Dermis microvascular lymphatic vessel endothelial cell (primary cell): ENCODE results near the gene TRPM6. TPM values are rescaled to one million over a fixed set of nuclear protein-coding genes. Genes with fewer than 3 reads are reported as not detected.

Source experiments
- DNase-seq, 2 donors: peaks; one replicate each; pipeline versions ENCODE4 v3.0.0 to v3.0.0-alpha.2; 2010; ENCODE audit warnings: low read depth in 2 of 2
- total RNA-seq: library from RNA; depleted of rRNA; stranded (reverse); fragments of >200 nt; gene quantifications from 2 replicates; pipeline ENCODE4 v1.2.1, GENCODE V29; 2014

Gene TRPM6
- total RNA-seq, 1 donor from 2014 or later, result 0.26 TPM

DNA sequence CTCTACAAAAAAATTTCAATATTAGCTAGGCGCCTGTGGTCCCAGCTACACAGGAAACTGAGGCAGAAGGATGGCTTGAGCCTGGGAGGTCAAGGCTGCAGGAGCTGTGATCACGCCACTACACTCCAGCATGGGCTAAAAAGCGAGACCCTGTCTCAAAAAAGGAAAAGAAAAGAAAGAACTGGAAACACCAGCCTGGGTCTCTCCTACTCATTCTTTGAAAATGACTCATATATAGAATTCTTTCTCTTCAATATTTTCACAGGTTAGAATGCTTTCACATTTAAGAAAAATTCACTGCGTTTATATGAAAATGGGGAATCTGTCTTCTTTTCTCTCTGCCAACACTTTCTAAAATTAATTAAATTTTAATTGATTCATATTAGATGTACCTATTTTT, 115.6 kb downstream of the TRPM6 start:
- no peak for DNase-seq

DNA sequence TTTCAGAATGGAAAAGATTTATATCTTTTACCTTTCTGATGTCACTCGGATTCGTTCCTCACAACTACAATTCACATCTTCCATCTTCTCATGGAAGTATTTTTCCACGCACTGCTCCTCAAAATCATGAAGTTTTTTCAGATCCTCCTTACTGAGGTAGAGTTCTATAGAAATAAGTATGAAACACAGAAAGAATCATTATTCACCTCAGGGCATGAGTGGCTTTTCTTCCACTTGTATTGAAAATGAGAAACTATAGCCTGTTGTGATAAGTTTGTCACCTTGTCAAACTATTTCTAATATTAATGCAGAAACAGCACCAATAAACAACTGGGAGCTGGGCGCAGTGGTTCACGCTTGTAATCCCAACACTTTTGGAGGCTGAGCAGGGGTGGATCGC, 116.0 kb downstream of the TRPM6 start:
- DNase-seq, result no peak

DNA sequence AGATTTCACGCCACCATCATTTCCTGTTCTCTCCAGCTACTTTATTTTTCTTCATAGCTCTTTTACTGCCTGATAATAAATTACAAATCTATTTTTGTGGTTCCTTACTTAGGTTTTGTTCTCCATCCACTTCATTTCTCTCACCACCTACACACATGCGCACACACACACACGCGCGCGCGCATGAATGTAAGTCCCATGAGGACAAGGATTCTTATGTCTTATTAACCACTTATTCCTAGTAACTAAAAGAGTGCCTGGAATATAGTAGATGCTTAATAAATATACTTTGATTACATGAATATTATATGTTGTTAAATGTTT, 116.5 kb downstream of the TRPM6 start:
- DNase-seq, result no peak

DNA sequence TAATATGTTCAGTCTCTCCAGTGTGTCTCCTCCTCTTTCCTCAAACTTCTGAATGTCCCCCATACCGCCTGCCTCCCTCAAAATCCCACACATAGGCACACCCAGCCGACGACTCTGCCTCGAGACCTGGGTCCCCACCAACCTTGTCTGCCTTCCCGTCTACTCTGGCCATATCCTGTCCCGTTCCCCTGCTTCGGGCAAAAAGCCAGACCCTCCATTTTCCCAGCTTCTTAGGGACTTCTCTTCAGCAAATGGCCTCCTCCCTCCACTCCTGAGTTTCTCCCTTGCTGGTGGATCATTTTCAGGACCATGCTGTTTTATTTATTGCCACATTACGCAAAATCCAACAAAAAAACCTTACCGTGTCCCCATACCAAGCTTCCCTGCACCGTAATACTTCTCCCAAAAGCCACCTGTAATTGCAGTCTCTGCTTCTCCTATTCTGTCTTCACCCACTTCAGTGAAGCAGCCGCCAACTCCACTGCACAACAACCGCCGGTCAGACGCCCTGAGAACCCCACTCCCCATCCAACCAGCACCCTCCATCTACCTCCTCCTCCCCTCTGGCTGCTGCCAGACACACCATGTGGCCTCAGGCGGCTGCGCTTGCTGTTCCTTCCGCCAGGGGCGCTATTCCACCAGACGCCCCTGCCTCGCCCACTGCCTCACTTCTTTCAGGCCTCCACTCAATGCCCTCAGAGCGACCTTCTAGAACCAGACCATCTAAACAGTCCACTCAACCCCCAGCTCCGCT, 117.0 kb downstream of the TRPM6 start:
- peak in 1 of 2 donors; percentile 26 for DNase-seq

DNA sequence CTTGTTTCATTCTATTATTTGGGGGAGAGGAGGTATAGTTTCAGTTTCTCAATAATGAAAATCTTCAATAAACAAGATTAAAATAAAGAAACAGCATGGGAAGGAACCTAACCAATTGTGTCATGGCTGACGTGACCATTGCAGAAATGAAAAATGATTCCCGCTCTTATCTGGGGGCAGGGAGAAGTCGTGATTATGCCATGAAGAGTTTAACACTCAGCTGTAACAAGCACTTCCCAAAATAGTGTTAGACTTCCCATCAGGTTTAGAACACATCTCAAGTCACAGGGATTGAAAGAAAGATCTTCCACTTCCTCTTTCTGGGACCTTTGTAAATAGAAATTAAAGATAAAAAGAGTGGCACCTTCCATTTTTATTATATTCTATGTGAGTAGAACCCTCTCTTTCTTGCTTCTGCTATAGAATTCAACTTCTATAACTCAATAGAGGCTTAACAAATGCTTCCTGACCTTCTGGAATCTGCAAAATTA, 122.2 kb downstream of the TRPM6 start:
- DNase-seq, result no peak

DNA sequence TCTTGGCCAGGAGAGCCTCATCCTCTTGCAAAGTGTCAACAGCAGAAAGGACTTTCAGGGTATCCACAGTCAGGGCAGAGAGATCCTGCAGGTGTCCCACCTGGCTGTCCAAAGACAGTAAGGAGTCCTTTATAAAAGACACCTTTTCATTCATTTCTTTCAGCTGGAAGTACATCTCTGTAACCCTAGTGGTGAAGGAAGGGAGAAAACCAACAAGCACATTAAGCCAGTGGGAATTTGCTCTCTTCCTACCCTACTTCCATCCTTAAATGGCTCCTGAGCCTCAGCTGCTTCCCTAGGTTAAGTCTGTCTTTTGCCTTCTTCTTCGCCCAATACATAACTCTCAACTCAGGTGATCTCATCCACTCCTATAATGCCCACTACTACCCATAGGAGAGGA, 124.8 kb downstream of the TRPM6 start:
- DNase-seq, result no peak

DNA sequence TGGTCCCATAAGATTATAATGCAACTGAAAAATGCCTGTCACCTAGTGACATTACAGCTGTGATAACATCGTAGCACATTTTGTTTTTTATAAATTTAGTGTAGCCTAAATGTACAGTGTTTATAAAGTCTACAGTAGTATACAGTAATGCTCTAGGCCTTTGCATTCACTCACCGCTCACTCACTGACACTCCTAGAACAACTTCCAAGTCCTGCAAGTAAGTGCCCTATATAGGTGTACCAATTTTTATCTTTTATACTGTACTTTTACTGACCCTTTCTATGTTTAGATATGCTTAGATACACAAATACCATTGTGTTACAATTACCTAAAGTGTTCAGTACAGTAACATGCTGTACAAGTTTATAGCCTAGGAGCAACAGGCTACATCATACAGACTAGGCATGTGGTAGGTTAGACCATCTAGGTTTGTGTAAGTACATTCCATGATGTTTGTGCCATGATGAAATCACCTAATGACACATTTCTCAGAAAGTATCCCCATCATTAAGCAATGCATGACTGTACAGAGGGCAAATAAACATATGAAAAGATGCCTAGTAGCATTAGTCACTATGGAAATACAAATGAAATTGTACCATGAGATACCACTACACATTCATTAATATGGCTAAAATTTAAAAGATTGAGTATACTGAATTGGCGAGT, 127.6 kb downstream of the TRPM6 start:
- no peak for DNase-seq

DNA sequence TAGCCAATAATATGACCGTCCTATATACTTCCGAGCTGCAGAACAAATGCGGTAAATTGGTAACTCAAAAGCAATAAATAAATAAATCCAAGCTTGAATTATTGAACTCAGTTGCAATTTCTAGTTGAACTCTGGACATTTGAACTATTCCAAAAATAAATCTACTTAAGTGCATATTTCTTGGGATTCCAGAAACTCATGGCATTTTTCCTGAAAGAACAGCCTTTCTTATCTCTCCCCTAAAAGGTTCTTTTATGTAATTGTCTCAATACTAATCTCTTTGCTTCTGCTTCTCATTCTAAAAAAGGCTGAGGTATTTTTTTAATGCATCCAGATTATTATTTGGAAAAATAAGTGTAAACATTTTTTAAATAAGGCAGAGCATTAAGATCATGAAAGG, 131.7 kb downstream of the TRPM6 start:
- no peak for DNase-seq

DNA sequence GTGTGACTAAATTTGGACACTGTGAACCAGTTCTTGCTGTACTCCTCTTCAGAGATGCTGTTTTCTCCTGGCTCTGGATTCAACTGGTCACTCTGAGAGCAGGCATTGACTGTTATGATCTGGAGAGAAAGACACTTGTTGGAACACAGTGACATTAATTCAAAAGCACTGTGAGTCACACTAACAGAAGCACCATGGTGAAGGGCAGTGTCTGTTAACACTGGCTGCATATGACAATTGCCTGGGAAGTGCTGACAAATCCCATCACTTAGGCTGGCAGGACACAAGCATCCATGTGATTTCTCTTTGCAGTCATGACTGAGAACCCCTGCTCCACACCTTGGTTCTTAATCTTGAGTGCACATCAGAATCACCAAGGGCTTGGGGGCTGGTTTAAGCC, 132.4 kb downstream of the TRPM6 start:
- DNase-seq, result no peak

DNA sequence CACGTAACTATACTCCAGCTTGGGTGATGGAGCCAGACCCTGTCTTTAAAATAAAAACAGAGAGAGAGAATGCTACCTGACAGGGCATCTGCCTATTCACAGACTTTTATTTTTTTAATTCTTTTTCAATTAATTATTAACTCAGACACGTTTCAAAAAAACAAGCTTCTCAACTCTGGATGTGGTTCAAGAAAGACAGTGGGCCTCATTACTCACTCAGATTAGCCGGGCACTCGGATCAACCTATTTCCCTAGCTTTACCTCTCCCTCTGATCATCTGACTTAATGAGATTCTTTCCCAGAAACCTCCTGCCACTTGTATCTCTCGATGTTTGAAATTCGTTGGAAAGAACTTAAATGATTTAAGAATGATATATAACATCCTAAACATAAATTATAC, 134.1 kb downstream of the TRPM6 start:
- no peak for DNase-seq

DNA sequence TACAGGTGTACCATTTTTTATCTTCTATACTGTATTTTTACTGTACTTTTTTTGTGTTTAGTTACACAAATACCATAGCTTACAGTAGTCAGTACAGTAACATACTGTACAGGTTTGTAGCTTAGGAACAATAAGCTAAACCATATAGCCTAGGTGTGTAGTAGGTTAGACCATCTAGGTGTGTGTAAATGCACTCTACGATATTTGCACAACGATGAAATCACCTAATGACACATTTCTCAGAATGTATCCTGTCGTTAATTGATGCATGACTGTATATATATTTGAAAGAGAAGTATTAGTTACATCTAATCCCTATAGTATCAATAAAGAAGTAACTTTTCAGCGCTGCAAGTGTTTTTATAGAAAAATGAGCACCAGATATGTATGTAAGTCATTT, 138.8 kb downstream of the TRPM6 start:
- no peak for DNase-seq

DNA sequence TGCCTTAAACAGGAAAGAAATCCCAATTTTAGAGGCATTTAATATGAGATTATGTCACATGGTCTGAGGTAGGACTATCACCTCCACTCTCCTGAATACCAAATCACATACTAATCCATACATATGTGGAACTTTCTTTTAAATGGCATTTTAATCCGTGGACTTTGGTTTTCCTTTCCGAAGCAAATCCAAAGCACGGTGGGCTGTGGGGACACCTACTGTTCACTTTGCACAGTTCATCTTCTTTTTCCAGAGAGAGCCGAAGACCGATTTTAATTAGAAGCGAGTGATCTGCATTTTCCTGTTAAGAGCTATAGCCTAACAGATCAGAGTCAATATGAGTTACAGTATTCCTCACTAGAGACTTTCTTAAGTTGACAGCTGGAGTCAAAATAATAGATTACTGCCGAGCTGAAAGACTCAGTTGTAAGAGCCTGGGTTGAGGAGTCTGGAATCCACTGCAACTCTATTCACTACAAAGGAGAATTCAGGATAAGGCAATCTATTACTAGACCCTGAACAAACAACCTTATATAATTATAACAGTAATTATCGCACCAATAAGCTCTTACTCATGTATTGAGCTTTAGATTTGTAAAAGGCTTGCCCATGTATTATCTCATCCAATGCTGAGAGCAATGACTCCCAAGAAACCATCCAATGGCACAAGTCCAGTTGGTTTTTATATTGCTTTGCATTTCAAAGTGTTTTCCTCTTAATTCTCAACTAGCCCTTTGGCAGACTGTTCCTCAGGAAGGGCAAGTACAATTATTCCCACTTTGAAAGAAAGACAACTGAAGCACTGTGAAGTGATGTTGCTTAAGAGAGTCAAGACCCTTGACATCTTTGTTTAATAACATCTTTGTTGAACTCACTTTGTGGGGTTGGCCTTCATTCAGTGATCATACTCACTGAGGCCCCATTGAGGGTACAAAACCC, 144.7 kb downstream of the TRPM6 start:
- DNase-seq, result peak; percentile 6 to 30

DNA sequence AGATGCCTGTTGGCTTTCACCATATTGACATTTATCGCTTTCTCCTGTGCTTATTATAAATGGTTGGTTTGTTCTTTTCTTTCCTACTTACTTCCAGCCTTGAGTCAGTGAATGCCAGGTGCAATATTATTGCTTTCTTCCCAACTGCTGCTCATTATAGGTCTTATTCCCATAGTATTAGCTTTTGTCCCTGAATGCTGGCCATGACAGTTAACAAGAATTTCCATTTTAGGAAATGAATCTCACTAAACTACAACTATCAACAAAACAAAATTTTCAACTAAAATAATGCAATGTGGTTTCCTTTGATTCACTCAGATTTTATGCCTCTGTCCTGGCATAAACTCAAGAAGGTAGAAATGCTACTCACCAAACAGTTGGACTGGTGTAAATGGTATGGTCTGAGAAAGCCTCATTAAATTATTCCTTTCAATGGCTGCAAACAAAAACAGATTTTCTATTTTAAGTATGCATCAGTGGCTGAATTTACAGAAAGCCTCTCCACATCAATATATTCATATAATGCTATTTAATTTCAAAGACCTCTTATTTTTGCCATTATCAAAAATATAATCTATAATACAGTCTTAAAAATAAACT, 145.4 kb downstream of the TRPM6 start:
- no peak for DNase-seq

DNA sequence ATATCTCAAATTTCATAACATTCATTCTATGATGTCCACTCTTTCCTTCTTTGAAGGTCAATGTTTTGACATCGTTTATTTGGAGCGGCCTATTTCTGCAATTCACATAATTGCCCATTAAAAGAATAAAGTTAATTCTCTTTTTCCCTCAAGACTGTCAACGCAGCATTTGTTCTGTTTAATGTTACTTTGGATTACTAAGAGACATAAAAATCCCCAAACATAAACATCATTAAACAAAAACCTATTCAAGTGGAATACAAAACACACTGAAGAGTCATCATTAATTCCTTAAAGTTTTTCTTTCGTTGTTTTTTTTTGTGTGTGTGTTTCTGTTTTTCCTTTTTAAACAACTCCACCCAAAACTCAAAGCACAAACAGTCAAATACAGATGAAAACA, 151.1 kb downstream of the TRPM6 start:
- no peak for DNase-seq

DNA sequence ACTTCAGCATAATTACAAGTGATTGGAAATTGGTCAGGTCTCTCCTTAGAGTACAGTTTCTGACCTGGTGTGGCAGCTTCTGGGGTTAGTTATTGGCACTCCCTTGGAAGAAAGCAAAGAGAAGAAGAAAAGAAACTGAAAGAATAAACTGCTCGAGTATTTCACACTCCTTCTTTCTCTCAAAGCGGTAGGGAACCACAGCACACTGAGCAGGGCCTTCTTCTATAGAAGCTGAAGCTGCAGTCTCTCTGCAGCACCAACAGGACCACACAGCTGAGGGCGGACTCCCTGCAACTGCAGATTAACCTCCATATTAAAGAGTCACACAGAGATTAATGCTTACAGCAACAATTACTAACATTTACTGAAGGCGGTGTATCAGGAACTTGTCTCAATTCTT, 152.0 kb downstream of the TRPM6 start:
- DNase-seq, result no peak

DNA sequence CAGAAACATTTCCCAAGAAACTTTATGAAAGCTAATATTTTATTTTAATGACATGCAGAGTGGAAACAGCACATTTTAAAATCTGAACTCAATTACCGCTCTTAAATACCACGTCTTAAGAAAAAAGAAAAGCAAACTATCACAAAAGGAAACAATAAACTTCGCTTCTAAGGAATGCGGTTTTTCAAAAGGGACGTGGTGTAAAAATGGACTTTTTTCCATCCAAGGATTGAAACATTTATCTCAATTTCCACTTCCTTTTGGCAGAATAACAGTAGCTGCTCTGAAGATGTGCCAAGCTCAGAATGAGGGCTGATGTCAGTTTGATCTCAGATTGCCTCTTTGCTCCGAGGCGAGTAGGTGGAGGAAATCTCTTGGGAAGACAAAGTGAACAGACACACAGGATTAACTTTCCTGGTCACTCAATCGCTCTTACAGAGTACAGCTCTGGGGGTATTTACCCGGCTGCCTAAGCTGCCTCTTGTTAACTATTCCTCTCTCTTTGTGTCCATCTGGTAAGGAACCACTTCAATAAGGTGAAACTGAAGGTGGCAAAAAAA, 158.5 kb downstream of the TRPM6 start:
- no peak for DNase-seq

DNA sequence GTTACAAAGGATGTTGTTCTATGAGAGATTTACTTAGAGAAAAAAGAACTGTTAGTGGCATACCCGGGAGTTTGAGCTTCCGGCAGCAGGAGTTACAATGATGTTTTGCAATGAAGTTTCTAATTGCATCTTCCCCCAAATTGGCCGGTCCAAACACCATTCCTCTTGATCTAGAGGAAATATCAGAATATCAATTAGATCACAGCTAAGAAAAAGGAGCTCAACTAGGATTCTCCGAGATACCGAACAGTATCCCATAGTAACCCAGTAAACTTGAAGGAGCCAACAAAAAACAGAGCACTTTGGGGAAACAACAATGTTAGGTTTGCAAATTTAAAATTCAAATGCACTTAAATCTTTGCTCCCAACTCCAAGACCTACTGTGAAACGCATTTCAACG, 159.5 kb downstream of the TRPM6 start:
- no peak for DNase-seq

DNA sequence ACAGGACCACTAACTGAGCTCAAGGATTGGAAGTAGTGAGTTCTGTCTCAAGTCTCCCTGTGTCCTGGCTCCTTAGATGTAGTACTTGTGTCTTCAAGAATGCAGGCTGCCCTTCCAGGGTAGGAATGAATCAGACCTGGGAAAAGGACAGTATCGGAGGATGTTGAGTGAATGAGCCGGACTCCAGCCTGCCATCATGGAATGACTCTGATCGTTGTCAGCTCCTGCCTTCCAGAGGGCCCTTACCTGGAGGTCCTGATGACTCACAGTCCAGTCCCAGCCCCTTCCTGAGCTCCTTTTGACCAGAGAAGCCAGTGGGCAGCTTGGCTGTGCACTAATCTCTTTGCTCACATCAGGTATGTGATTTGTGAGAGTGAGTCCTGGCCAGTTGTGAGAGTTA, 161.1 kb downstream of the TRPM6 start:
- DNase-seq, result no peak

DNA sequence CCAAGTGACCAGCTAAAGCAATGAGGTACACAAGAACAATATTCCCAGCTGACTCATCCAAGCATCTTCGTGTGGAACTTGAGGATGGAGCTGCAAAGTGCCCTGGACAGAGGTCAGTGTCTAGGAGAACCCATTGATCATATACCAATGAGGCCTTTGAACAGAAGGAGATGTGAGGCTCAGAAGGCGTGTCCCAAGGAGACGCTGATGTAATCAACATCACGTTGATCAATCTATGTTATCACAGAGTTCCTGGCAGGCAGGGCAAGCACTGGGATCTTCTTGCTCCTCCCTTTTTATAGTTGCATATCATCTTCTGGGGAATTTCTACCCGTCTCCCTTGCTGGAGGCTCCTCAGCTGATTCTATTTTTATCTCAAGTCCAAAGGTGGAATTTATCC, 163.4 kb downstream of the TRPM6 start:
- DNase-seq, result no peak

DNA sequence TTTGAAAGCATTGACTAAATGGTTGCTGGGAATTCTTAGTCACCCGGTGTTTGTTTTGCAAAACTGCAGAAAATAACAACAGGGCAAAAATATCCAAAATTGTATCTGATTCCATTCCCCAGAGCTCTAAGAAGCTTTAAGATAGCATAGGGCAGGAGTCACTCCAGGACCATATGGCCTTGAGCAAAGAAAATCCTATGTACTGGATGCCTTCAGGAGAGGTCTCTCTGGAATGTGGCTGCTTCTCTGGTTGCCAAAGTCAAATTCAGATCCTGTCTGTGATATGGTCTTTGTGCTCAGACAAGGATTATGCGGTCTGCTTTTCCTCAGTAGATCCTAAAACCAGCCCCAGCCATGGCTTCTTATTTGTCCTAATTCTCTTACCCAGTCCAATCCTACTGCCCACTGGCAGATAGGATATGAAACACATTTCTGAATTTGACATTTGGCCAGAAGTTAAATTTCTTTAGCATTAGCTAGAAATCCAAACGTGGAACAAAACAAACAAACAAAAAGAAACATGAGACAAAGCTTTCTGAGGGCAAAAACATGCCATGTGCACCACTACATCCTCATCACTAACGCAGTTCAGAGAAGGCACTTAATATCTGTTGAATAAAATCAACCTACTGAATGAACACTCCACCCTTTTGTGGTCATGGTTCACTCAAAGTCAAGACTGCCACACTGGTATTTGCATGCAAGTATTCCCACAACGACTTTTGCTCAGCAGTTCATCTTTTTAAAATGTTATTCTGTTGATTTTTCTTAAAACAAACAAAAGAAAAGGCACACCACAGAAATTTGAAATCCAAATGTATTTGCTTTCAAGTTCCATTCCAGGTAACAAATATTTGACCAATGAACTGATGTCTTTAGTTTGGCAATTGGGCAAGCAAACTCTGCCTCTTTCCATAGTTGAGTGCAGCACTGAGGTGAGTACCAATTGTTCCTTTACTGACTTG, 165.7 kb downstream of the TRPM6 start:
- no peak for DNase-seq
